K562 (cell line): ENCODE measurements around the gene ZNF649. TPM values are rescaled to one million over a fixed set of nuclear protein-coding genes. Genes with fewer than 3 reads are reported as not detected.

Source experiments
- ATF4 ChIP-seq: fragments of 450-650 bp; formaldehyde crosslinking; IDR thresholded peaks from 2 replicates; pipeline ENCODE4 v1.4.0; 2022; ENCODE audit warnings: mild to moderate bottlenecking, moderate library complexity
- CHD2 ChIP-seq: IDR thresholded peaks from 2 replicates; pipeline ENCODE4 v1.6.1; 2011; ENCODE audit warnings: low read depth, low read length
- CUX1 ChIP-seq: fragments of 200-800 bp; sonication (Bioruptor generic); IDR thresholded peaks from 2 replicates; pipeline ENCODE4 v1.6.1; 2016; ENCODE audit warnings: missing genetic modification characterization, missing compliant biosample characterization
- EWSR1 ChIP-seq: fragments of 450-650 bp; IDR thresholded peaks from 2 replicates; pipeline ENCODE4 v1.6.1; 2018; ENCODE audit warnings: borderline replicate concordance, mild to moderate bottlenecking, low read depth, moderate library complexity; ENCODE audit not compliant: partially characterized antibody
- FOSL1 ChIP-seq: fragments of 200-800 bp; sonication (Bioruptor generic); conservative IDR thresholded peaks from 2 replicates; pipeline ENCODE4 v1.6.1; 2016; ENCODE audit warnings: missing genetic modification characterization, missing compliant biosample characterization
- SIN3A ChIP-seq, 2 experiments: fragments of 150-350 bp in 1 of 2; IDR thresholded peaks; 2 replicates each; pipeline ENCODE4 v1.6.1; 2011 to 2016; ENCODE audit warnings: borderline replicate concordance in 2 of 2, low read depth in 2 of 2, low read length in 2 of 2, mild to moderate bottlenecking in 2 of 2, moderate library complexity in 2 of 2; ENCODE audit not compliant: control insufficient read depth in 1 of 2
- SPI1 ChIP-seq: IDR thresholded peaks from 2 replicates; pipeline ENCODE4 v1.6.1; 2011; ENCODE audit warnings: low read depth, low read length, control low read depth, borderline replicate concordance
- THRA ChIP-seq: fragments of 450-650 bp; IDR thresholded peaks from 2 replicates; pipeline ENCODE4 v1.6.1; 2017; ENCODE audit warnings: mild to moderate bottlenecking, moderate library complexity
- ZBTB5 ChIP-seq: fragments of 450-650 bp; IDR thresholded peaks from 2 replicates; pipeline ENCODE4 v1.6.1; 2017; ENCODE audit warnings: antibody characterized with exemption
- ZNF239 ChIP-seq: fragments of 250-450 bp; sonication (Bioruptor Pico); IDR thresholded peaks from 2 replicates; pipeline ENCODE4 v1.4.0; 2020; ENCODE audit warnings: mild to moderate bottlenecking
- ZNF518B ChIP-seq: fragments of 250-450 bp; sonication (Bioruptor Pico); IDR thresholded peaks from 2 replicates; pipeline ENCODE4 v1.5.0; 2021; ENCODE audit warnings: mild to moderate bottlenecking, moderate library complexity
- ZNF586 ChIP-seq: fragments of 450-650 bp; formaldehyde crosslinking; conservative IDR thresholded peaks from 2 replicates; pipeline ENCODE4 v1.4.0; 2020; ENCODE audit warnings: mild to moderate bottlenecking, moderate library complexity
- polyA plus RNA-seq, 8 experiments: library from polyadenylated mRNA; depleted of rRNA in 4 of 8; stranded (reverse) in 5 of 8; unstranded in 3 of 8; fragments of >200 nt; fragmentation: Nextera tagmentation in 2 of 8; fragmentation: Illumina TruSeq in 1 of 8; extraction: Ambion mirVana in 2 of 8; extraction: Trizol in 1 of 8; gene quantifications; 2 replicates each; pipeline versions ENCODE4 v1.2.1 to v1.2.3, GENCODE V29; 2011 to 2014; ENCODE audit warnings: inconsistent platforms in 1 of 8, missing spikeins in 1 of 8
- total RNA-seq, 7 experiments: library from RNA; depleted of rRNA in 6 of 7; stranded (reverse); fragments of >200 nt in 6 of 7; fragmentation: Illumina TruSeq in 2 of 7; extraction: Trizol in 2 of 7; gene quantifications; 2 replicates each; pipeline versions ENCODE4 v1.2.1 to v1.2.3, GENCODE V29; 2011 to 2021; ENCODE audit warnings: low replicate concordance in 1 of 7

ZNF649 gene
- total and polyA plus RNA-seq, 9 of the 15 experiments (the other 6 are each of a cell fraction or from before 2014, with no cell fraction given) = 1.4 to 14.9 (median 8.3) TPM

- TF ChIP-seq ZNF518B (CRISPR knock-in tag) = no peak
- TF ChIP-seq CHD2 = no peak
- TF ChIP-seq ZNF239 (CRISPR knock-in tag) = peak; percentile 40; the same call in 1 of the 2 replicates
- TF ChIP-seq ATF4 (CRISPR knock-in tag) = no peak
- no peak for TF ChIP-seq SPI1
- TF ChIP-seq CUX1 (CRISPR knock-in tag) = no peak
- peak; percentile 66 for TF ChIP-seq FOSL1 (tag)
- TF ChIP-seq ZBTB5 = no peak; the same call in 1 of the 2 replicates
- no peak for TF ChIP-seq EWSR1
- peak in 1 of 2 experiments; percentile 58; a peak in 1 of 4 replicates for TF ChIP-seq SIN3A (IDR thresholded peaks at IDR 0.05; ENCODE audit: borderline replicate concordance in 2 of 2, control insufficient read depth in 1 of 2, low read depth in 2 of 2, low read length in 2 of 2)
- no peak for TF ChIP-seq THRA
- no peak for TF ChIP-seq ZNF586 (CRISPR knock-in tag)
Observed at GRCh38 chr19:51904331-51905165, at the start of gene ZNF649 (continued).
